SW 1271 (cell line): ENCODE data around the gene SCAMP2.

Experiments used
- DNase-seq, 2 experiments: peaks; one replicate each; lab custom pipeline; 2025; lab: John Stamatoyannopoulos, UW

Gene SCAMP2

GRCh38 chr15:74858369-74858740 lies 14.8 kb downstream of the SCAMP2 start:
- DNase-seq = no peak

- no peak for DNase-seq
Measured at GRCh38 chr15:74857671-74858368, 15.3 kb downstream of the SCAMP2 start.

- no peak for DNase-seq
Measured at GRCh38 chr15:74857082-74857655, 16.0 kb downstream of the SCAMP2 start.

- DNase-seq = no peak
Measured at GRCh38 chr15:74856537-74856936, 16.6 kb downstream of the SCAMP2 start.

GRCh38 chr15:74855857-74856256 lies 17.3 kb downstream of the SCAMP2 start:
- no peak for DNase-seq

- DNase-seq = no peak
Measured at GRCh38 chr15:74854453-74855022, 18.6 kb downstream of the SCAMP2 start.

- DNase-seq = no peak
Measured at GRCh38 chr15:74851960-74852359, 21.2 kb downstream of the SCAMP2 start.

- DNase-seq = no peak
Measured at GRCh38 chr15:74850393-74850792, 22.8 kb downstream of the SCAMP2 start.

GRCh38 chr15:74847432-74847831 lies 25.7 kb downstream of the SCAMP2 start:
- DNase-seq = no peak

GRCh38 chr15:74845581-74845980 lies 27.6 kb downstream of the SCAMP2 start:
- DNase-seq = no peak

GRCh38 chr15:74845208-74845568 lies 28.0 kb downstream of the SCAMP2 start:
- DNase-seq = no peak

- no peak for DNase-seq
Measured at GRCh38 chr15:74844319-74845207, 28.6 kb downstream of the SCAMP2 start.

- DNase-seq = no peak
Measured at GRCh38 chr15:74843891-74844299, 29.3 kb downstream of the SCAMP2 start.

GRCh38 chr15:74843445-74843828 lies 29.7 kb downstream of the SCAMP2 start:
- no peak for DNase-seq

- peak; percentile 42 to 75 for DNase-seq
Measured at GRCh38 chr15:74842581-74843444, 30.4 kb downstream of the SCAMP2 start, which contains the start of gene ULK3. Gene ULK3 (minus strand): TSS chr15:74843156. CDS start chr15:74843105, 51 bp downstream.

GRCh38 chr15:74841891-74842373 lies 31.2 kb downstream of the SCAMP2 start:
- DNase-seq = no peak

- DNase-seq = no peak
Measured at GRCh38 chr15:74840851-74841775, 32.1 kb downstream of the SCAMP2 start.

GRCh38 chr15:74839526-74840395 lies 33.4 kb downstream of the SCAMP2 start:
- no peak for DNase-seq
